ENCODE data around the gene CACNG3.
"Not testable (repeated sequence)": the region's sequence is repeated elsewhere in the genome, so short reads cannot be mapped to it uniquely, and the experiment has no call there.

CACNG3 gene

DNA sequence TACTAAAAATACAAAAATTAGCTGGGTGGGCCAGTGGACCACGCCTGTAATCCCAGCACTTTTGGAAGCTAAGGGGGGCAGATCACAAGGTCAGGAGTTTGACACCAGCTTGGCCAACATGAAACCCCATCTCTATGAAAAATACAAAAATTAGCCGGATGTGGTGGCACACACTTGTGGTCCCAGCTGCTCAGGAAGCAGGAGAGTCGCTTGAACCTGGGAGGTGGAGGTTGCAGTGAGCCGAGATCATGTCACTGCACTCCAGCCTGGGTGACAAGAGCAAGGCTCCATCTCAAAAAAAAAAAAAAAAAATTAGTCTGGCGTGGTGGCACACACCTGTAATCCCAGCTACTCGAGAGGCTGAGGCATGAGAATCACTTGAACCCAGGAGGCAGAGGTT, 44.6 kb downstream of the CACNG3 start:
- H3K36me3 ChIP-seq (ENCODE audit: control insufficient read depth in 2 of 2, insufficient read depth in 2 of 2, low read length in 2 of 2); H3K27ac ChIP-seq (ENCODE audit: low read length); H3K4me3 ChIP-seq (ENCODE audit: low read length in 2 of 2); H3K27me3 ChIP-seq (ENCODE audit: control insufficient read depth in 1 of 2, insufficient read depth in 2 of 2, low read length in 2 of 2); H3K9ac ChIP-seq (ENCODE audit: low read length in 2 of 2); H3K4me1 ChIP-seq (ENCODE audit: control insufficient read depth, insufficient read depth, low read length); H3K9me3 ChIP-seq (ENCODE audit: control insufficient read depth in 2 of 2, low read length in 2 of 2): not testable (repeated sequence)

DNA sequence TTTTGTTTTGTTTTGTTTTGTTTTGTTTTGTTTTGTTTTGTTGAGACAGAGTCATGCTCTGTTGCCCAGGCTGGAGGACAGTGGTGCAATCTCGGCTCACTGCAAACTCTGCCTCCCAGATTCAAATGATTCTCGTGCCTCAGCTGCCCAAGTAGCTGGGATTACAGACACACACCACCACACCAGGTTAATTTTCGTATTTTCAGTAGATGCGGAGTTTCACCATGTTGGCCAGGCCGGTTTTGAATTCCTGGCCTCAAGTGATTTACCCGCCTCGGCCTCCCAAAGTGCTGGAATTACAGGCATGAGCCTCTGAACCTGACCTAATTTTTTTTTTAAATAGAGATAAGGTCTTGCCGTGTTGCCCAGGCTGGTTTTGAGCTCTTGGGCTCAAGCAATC, 46.5 kb downstream of the CACNG3 start:
- H3K4me1 ChIP-seq (ENCODE audit: control insufficient read depth, insufficient read depth, low read length) = no peaks in the 10 kb centered on the region
- no peak overlapping the region for H3K4me3 ChIP-seq (ENCODE audit: low read length in 2 of 2)
- peaks cover 0 to 2% of the 10 kb centered on the region in 2 donors for H3K27me3 ChIP-seq (ENCODE audit: control insufficient read depth in 1 of 2, insufficient read depth in 2 of 2, low read length in 2 of 2)
- H3K27ac ChIP-seq (ENCODE audit: low read length) = no peak overlapping the region
- H3K36me3 ChIP-seq (ENCODE audit: control insufficient read depth in 2 of 2, insufficient read depth in 2 of 2, low read length in 2 of 2) = no peaks in the 10 kb centered on the region
- peaks cover 3 to 6% of the 10 kb centered on the region in 2 donors for H3K9me3 ChIP-seq (ENCODE audit: control insufficient read depth in 2 of 2, low read length in 2 of 2)
- no peak overlapping the region for H3K9ac ChIP-seq (ENCODE audit: low read length in 2 of 2)

DNA sequence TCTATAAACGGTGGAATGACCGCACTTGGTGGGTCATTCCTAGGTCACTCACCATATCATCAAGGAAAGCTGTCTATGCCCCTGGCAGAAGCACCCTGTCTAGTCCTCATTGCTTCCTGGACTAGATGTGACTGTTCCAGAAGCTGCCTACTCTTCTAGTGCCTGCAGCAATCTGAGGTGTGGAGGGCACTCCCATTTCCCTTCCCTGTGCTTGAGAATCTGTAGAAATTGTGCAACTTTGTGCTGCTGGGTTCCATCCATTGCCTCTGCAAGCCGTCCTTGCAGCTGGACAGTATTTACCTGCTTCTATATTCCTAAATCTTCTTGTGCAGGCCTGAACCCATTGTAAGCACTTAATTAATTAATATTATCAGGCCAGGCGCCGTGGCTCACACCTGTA, 52.1 kb downstream of the CACNG3 start:
- no peaks in the 10 kb centered on the region for H3K9me3 ChIP-seq (ENCODE audit: control insufficient read depth in 2 of 2, low read length in 2 of 2)
- no peak overlapping the region for H3K4me3 ChIP-seq (ENCODE audit: low read length in 2 of 2)
- H3K27me3 ChIP-seq (ENCODE audit: control insufficient read depth in 1 of 2, insufficient read depth in 2 of 2, low read length in 2 of 2) = peaks cover 0 to 5% of the 10 kb centered on the region in 2 donors
- H3K27ac ChIP-seq (ENCODE audit: low read length) = no peak overlapping the region
- H3K4me1 ChIP-seq (ENCODE audit: control insufficient read depth, insufficient read depth, low read length) = no peaks in the 10 kb centered on the region
- H3K9ac ChIP-seq (ENCODE audit: low read length in 2 of 2) = no peak overlapping the region
- no peaks in the 10 kb centered on the region for H3K36me3 ChIP-seq (ENCODE audit: control insufficient read depth in 2 of 2, insufficient read depth in 2 of 2, low read length in 2 of 2)

DNA sequence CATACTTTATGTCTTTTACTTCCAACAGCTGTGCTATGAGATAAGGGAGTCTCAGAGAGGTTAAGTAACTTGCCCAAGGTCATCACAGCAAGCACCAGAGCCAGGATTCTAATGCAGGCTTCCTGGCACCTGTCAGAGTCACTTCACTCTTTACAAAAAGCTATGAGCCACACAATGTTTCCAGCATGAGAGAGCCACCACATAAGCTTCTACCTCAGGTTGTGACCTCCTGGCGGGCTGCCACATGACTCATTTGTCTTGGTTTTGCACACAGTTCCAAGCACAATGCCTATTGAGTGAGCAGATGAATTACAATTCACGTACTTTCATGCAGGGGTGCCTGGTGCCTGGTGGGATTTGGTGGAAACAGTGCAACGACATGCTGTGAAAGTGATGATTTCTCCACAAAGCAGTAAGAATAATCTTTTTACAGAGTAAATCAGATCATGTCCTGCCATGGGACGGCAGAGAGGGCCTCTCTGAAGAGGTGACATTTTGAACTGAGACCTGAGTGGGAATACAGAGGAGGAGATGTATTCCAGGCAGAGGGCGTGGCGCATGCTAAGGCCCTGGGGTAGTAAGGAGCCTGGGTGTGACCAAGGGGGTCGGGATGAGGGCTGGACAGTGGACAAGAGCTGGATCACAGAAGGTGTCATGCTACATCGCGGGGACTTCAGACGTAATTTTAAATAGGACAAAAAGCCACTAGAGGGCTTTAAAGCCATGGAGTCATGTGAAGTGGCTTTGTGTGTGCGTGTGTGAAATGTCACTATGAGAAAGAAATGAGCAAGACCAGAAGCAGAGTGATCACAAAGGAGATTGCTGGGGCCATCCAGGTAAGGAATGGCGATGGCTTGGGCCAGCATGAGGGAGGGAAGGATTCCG, 53.4 kb downstream of the CACNG3 start:
- Histone ChIP-seq H3K4me3 (ENCODE audit: low read length in 2 of 2) (no peak overlapping the region), H3K4me1 (ENCODE audit: control insufficient read depth, insufficient read depth, low read length) (no peaks in the 10 kb centered on the region), H3K36me3 (ENCODE audit: control insufficient read depth in 2 of 2, insufficient read depth in 2 of 2, low read length in 2 of 2) (no peaks in the 10 kb centered on the region), H3K9me3 (ENCODE audit: control insufficient read depth in 2 of 2, low read length in 2 of 2) (no peaks in the 10 kb centered on the region), H3K27me3 (ENCODE audit: control insufficient read depth in 1 of 2, insufficient read depth in 2 of 2, low read length in 2 of 2) (peaks cover 0 to 5% of the 10 kb centered on the region in 2 donors), H3K9ac (ENCODE audit: low read length in 2 of 2) (no peak overlapping the region), H3K27ac (ENCODE audit: low read length) (no peak overlapping the region)

DNA sequence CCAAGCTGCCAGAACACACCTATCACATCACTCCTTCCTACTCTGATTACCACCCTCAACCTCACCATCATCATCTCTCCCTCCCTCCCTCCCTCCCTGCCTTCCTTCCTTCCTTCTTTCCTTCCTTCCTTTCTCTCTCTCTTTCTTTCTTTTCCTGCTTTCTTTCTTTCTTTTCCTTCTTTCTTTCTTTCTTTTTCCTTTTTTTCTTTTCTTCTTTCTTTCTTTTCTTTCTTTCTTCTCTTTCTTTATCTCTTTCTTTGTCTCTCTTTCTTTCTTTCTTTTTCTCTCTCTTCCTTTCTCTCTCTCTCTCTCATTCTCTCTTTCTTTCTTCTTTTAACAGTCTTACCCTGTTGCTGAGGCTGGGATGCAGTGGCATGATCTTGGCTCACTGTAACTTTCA, 59.2 kb downstream of the CACNG3 start:
- H3K4me1 ChIP-seq (ENCODE audit: control insufficient read depth, insufficient read depth, low read length) = no peaks in the 10 kb centered on the region
- no peak overlapping the region for H3K9ac ChIP-seq (ENCODE audit: low read length in 2 of 2)
- H3K4me3 ChIP-seq (ENCODE audit: low read length in 2 of 2) = no peak overlapping the region
- no peaks in the 10 kb centered on the region for H3K9me3 ChIP-seq (ENCODE audit: control insufficient read depth in 2 of 2, low read length in 2 of 2)
- peaks cover 0 to 7% of the 10 kb centered on the region in 2 donors for H3K27me3 ChIP-seq (ENCODE audit: control insufficient read depth in 1 of 2, insufficient read depth in 2 of 2, low read length in 2 of 2)
- no peaks in the 10 kb centered on the region for H3K36me3 ChIP-seq (ENCODE audit: control insufficient read depth in 2 of 2, insufficient read depth in 2 of 2, low read length in 2 of 2)
- H3K27ac ChIP-seq (ENCODE audit: low read length) = no peak overlapping the region

DNA sequence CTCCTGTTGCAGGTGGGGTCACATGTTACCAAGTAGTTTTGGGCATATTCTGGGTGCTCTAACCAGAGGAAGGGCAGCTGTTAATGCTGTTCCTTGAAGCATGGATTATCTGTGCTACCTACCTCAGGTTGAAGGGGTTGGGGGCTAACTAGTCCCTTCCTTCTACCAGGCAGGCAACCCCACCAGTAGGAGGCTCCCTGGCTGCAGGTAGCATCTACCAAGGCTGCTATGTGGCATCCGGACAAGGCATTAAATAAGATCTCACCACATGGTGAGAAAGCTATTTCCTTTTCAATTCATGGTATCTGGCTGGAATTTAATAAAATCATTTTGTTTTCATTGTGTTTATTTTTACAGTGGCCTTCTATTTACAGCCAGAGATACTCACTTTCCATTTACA, 62.5 kb downstream of the CACNG3 start:
- Histone ChIP-seq H3K36me3 (ENCODE audit: control insufficient read depth in 2 of 2, insufficient read depth in 2 of 2, low read length in 2 of 2) (no peaks in the 10 kb centered on the region), H3K9me3 (ENCODE audit: control insufficient read depth in 2 of 2, low read length in 2 of 2) (no peaks in the 10 kb centered on the region), H3K27me3 (ENCODE audit: control insufficient read depth in 1 of 2, insufficient read depth in 2 of 2, low read length in 2 of 2) (peaks cover 0 to 5% of the 10 kb centered on the region in 2 donors), H3K9ac (ENCODE audit: low read length in 2 of 2) (no peak overlapping the region), H3K4me1 (ENCODE audit: control insufficient read depth, insufficient read depth, low read length) (no peaks in the 10 kb centered on the region), H3K4me3 (ENCODE audit: low read length in 2 of 2) (no peak overlapping the region), H3K27ac (ENCODE audit: low read length) (no peak overlapping the region)

DNA sequence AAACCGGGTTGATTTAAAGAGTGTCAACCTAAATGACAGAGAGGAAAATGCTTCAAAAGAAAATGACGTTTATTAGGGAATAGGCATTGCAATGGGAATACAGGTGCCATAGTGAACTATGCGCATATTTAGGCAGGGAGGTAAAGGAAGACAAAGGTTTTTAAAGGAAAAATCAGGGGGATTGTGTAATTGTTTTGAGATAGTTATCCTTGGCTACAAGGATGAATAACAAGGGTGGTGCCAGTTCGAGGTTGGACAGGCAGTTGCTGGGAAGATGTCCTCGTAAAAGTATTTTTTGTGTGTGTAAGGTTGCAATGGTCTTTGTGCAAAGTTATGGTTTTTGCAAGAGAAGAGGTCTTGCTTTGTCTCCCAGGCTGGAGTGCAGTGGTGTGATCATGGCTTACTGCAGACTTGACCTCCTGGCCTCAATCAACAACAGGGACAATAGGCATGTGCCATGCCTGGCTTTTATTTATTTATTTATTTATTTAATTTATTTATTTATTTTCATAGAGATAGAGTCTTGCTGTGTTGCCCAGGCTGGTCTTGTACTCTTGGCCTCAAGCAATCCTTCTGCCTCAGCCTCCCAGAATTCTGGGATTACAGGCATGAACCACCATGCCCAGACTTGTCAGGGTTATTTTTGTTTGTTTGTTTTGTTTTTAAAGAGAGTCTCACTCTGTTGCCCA, 63.1 kb downstream of the CACNG3 start:
- Histone ChIP-seq H3K4me3 (ENCODE audit: low read length in 2 of 2) (no peak overlapping the region), H3K9me3 (ENCODE audit: control insufficient read depth in 2 of 2, low read length in 2 of 2) (no peaks in the 10 kb centered on the region), H3K9ac (ENCODE audit: low read length in 2 of 2) (no peak overlapping the region), H3K27me3 (ENCODE audit: control insufficient read depth in 1 of 2, insufficient read depth in 2 of 2, low read length in 2 of 2) (peaks cover 0 to 5% of the 10 kb centered on the region in 2 donors), H3K36me3 (ENCODE audit: control insufficient read depth in 2 of 2, insufficient read depth in 2 of 2, low read length in 2 of 2) (no peaks in the 10 kb centered on the region), H3K4me1 (ENCODE audit: control insufficient read depth, insufficient read depth, low read length) (no peaks in the 10 kb centered on the region), H3K27ac (ENCODE audit: low read length) (no peak overlapping the region)

DNA sequence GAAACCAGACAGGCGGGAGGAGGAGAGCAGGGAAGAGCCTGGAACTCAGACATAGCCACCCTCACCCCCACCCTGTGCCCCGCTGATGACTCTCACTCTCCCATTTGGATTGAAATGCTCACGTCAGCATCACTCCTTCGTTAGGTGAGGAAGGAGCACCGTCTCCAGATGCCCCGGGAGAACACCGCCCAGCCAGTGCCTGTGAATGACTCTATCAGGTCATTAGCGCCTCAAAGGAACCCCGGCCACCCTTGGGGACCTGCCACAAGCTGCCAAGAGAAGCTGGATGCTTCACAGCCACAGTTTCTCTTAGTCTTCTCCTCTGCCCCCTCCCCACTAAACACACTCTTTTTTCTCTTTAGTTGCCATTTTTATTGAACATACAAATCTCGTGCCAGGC, 66.0 kb downstream of the CACNG3 start:
- Histone ChIP-seq H3K9ac (ENCODE audit: low read length in 2 of 2) (no peak overlapping the region), H3K36me3 (ENCODE audit: control insufficient read depth in 2 of 2, insufficient read depth in 2 of 2, low read length in 2 of 2) (no peaks in the 10 kb centered on the region), H3K27ac (ENCODE audit: low read length) (no peak overlapping the region), H3K4me1 (ENCODE audit: control insufficient read depth, insufficient read depth, low read length) (no peaks in the 10 kb centered on the region), H3K4me3 (ENCODE audit: low read length in 2 of 2) (no peak overlapping the region), H3K9me3 (ENCODE audit: control insufficient read depth in 2 of 2, low read length in 2 of 2) (no peaks in the 10 kb centered on the region), H3K27me3 (ENCODE audit: control insufficient read depth in 1 of 2, insufficient read depth in 2 of 2, low read length in 2 of 2) (peaks cover 0 to 2% of the 10 kb centered on the region in 2 donors)

DNA sequence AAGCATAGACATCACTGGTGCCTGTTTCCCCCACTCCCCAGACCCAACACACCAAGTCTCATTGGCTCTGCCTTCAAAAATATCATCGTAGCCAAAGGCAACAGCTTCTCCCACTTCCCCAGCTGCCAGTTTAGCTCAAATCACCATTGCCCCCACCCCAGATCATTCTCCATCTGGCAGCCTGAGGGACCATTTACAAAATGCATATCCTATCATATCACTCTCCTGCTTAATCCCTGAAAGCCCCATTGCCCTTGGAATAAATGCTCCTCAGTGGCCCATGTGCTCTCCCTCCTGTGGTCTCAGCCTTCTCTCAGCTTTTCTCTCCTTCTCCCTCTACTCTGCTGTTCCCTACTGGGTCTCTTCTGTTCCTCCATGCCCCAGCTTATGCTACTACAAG, 68.3 kb downstream of the CACNG3 start:
- Histone ChIP-seq H3K9me3 (ENCODE audit: control insufficient read depth in 2 of 2, low read length in 2 of 2) (no peaks in the 10 kb centered on the region), H3K9ac (ENCODE audit: low read length in 2 of 2) (no peak overlapping the region), H3K36me3 (ENCODE audit: control insufficient read depth in 2 of 2, insufficient read depth in 2 of 2, low read length in 2 of 2) (no peaks in the 10 kb centered on the region), H3K4me3 (ENCODE audit: low read length in 2 of 2) (no peak overlapping the region), H3K27ac (ENCODE audit: low read length) (no peak overlapping the region), H3K4me1 (ENCODE audit: control insufficient read depth, insufficient read depth, low read length) (no peaks in the 10 kb centered on the region), H3K27me3 (ENCODE audit: control insufficient read depth in 1 of 2, insufficient read depth in 2 of 2, low read length in 2 of 2) (no peaks in the 10 kb centered on the region)

DNA sequence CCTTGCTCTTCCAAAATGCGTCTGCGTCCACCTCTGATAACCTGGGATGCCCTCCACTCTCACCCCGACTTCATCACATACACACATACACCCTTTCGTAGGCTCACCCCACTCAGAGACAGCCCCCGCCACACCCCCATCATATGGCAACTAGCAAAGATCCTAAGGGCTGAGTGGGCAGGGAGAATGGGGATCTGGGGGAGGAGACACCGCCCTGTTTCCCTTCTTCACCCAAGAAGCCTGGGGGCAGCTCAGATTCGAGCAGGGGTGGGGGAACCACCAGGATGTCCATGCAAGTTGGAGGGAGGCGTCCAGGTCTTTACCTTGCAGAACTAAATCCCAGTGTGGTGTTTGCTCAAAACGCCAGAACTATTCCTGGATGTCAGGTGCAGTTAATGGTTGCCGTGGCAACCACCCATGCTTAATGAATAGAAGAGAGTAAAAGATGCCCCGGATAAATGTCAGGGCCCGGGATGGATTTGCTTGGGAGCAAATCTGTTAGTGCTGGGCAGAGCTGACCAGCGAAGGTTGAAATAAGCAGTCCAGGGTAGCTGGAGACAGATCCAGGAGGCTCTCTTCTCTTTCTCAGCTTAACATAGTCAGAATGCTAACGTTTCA, 72.8 kb downstream of the CACNG3 start:
- Histone ChIP-seq H3K27me3 (ENCODE audit: control insufficient read depth in 1 of 2, insufficient read depth in 2 of 2, low read length in 2 of 2) (no peaks in the 10 kb centered on the region), H3K4me3 (ENCODE audit: low read length in 2 of 2) (no peak overlapping the region), H3K36me3 (ENCODE audit: control insufficient read depth in 2 of 2, insufficient read depth in 2 of 2, low read length in 2 of 2) (no peaks in the 10 kb centered on the region), H3K27ac (ENCODE audit: low read length) (no peak overlapping the region), H3K4me1 (ENCODE audit: control insufficient read depth, insufficient read depth, low read length) (no peaks in the 10 kb centered on the region), H3K9me3 (ENCODE audit: control insufficient read depth in 2 of 2, low read length in 2 of 2) (no peaks in the 10 kb centered on the region), H3K9ac (ENCODE audit: low read length in 2 of 2) (no peak overlapping the region)
